GM23338 (cell line): ENCODE results near the gene CTNNBIP1. TPM values are rescaled to one million over a fixed set of nuclear protein-coding genes. Genes with fewer than 3 reads are reported as not detected.

Experiments used
- ATAC-seq: fragments of 200-7000 bp; cut with Tn5 transposase; 3 replicates; pipeline ENCODE4 v1.9.1; 2020
- DNase-seq: peaks from one replicate; pipeline ENCODE4 v3.0.0-alpha.2; 2015; ENCODE audit warnings: low spot score
- H2AFZ ChIP-seq: fragments of 200-600 bp; sonication (generic); 2 replicates; pipeline ENCODE4 v1.8.0; 2016; ENCODE audit warnings: antibody characterized with exemption, mild to moderate bottlenecking, moderate library complexity
- H3F3A ChIP-seq: fragments of 200-600 bp; sonication (generic); replicated peaks from 2 replicates; pipeline ENCODE4 v1.8.0; 2017; ENCODE audit warnings: antibody characterized with exemption, mixed run types, low read depth
- H3K27ac ChIP-seq: fragments of 200-600 bp; sonication (generic); 2 replicates; pipeline ENCODE4 v1.6.1; 2016; ENCODE audit warnings: low read depth
- H3K27me3 ChIP-seq: fragments of 200-600 bp; sonication (generic); 2 replicates; pipeline ENCODE4 v1.8.0; 2016; ENCODE audit warnings: mild to moderate bottlenecking, mixed run types, moderate library complexity; ENCODE audit not compliant: insufficient read depth
- H3K36me3 ChIP-seq: fragments of 200-600 bp; sonication (generic); 2 replicates; pipeline ENCODE4 v1.8.0; 2016; ENCODE audit warnings: mild to moderate bottlenecking; ENCODE audit not compliant: insufficient read depth
- H3K4me1 ChIP-seq: fragments of 200-600 bp; sonication (generic); 2 replicates; pipeline ENCODE4 v1.8.0; 2016; ENCODE audit warnings: mild to moderate bottlenecking, moderate library complexity; ENCODE audit not compliant: insufficient read depth
- H3K4me2 ChIP-seq: fragments of 200-600 bp; sonication (generic); 2 replicates; pipeline ENCODE4 v1.7.1; 2017; ENCODE audit warnings: mixed run types
- H3K4me3 ChIP-seq: fragments of 200-600 bp; sonication (generic); 2 replicates; pipeline ENCODE4 v1.6.1; 2016; ENCODE audit warnings: mixed run types
- H3K79me2 ChIP-seq: fragments of 200-600 bp; sonication (generic); replicated peaks from 2 replicates; pipeline ENCODE4 v1.8.0; 2017; ENCODE audit warnings: mild to moderate bottlenecking; ENCODE audit not compliant: insufficient read depth
- H3K9me2 ChIP-seq: fragments of 200-600 bp; sonication (generic); 2 replicates; pipeline ENCODE4 v1.8.0; 2017; ENCODE audit not compliant: insufficient read depth
- H4K20me1 ChIP-seq: fragments of 200-600 bp; sonication (generic); replicated peaks from 2 replicates; pipeline ENCODE4 v1.8.0; 2017; ENCODE audit warnings: mild to moderate bottlenecking; ENCODE audit not compliant: insufficient read depth
- H3K27ac Mint-ChIP-seq: 2 replicates; pipeline ENCODE4 v1.8.0; 2020; ENCODE audit warnings: inconsistent platforms, mild to moderate bottlenecking, moderate library complexity, mixed read lengths
- H3K27me3 Mint-ChIP-seq: 3 replicates; pipeline ENCODE4 v1.8.0; 2022; ENCODE audit warnings: low read depth, mild to moderate bottlenecking, moderate library complexity, mixed read lengths, inconsistent platforms; ENCODE audit not compliant: insufficient read depth, poor library complexity
- H3K36me3 Mint-ChIP-seq: 3 replicates; pipeline ENCODE4 v1.8.0; 2021; ENCODE audit warnings: low read depth, mild to moderate bottlenecking, inconsistent platforms, moderate library complexity, mixed read lengths
- H3K4me1 Mint-ChIP-seq: 3 replicates; pipeline ENCODE4 v1.8.0; 2020; ENCODE audit warnings: mild to moderate bottlenecking, inconsistent platforms, mixed read lengths
- H3K4me3 Mint-ChIP-seq: 3 replicates; pipeline ENCODE4 v1.8.0; 2021; ENCODE audit warnings: moderate library complexity, mild to moderate bottlenecking, inconsistent platforms, mixed read lengths
- H3K9me3 Mint-ChIP-seq: 3 replicates; pipeline ENCODE4 v1.8.0; 2020; ENCODE audit warnings: moderate library complexity, mild to moderate bottlenecking, inconsistent platforms, mixed read lengths
- polyA plus RNA-seq: library from polyadenylated mRNA; unstranded; fragments of >200 nt; fragmentation: Nextera tagmentation; extraction: Ambion mirVana; gene quantifications from 2 replicates; pipeline ENCODE4 v1.2.1, GENCODE V29; 2016
- total RNA-seq: library from RNA; depleted of rRNA; stranded (reverse); fragments of >200 nt; shearing (Covaris generic); gene quantifications from 2 replicates; pipeline ENCODE4 v1.2.3, GENCODE V29; 2014
- TF ChIP-seq, protein P1 (sequence below): IDR thresholded peaks from 2 replicates; pipeline ENCODE4 v1.6.1; 2016; ENCODE audit warnings: antibody characterized with exemption
- TF ChIP-seq, protein P2 (sequence below): fragments of 250-450 bp; sonication (Bioruptor Pico); IDR thresholded peaks from 2 replicates; pipeline ENCODE4 v1.5.0; 2020; ENCODE audit warnings: mild to moderate bottlenecking, moderate library complexity

CTNNBIP1 gene
- total and polyA plus RNA-seq, 2 experiments from 2014 or later = 30.3 to 55.1 TPM

DNA sequence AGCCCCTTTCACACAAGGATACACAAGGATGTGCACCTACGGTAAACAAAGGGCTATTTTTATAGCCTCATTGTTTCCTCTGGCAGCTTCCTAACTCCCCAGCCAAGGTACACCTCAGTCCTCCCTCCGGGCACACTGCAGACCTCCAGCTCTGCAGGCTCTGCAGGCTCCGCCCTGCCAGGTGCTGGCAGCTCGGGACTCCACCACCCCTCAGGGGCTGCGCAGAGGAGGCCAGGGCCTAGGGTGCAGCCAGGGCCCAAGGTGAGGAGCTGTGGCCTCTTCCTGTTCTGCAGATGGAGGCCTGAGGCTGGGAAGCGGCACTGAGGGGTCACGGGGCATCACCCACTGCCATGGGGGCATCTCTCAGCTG is 66.5 kb downstream of the CTNNBIP1 start:
- no peak for DNase-seq
- H3K4me2 ChIP-seq = no peak overlapping the region
- peaks cover 26% of the 10 kb centered on the region for H3K4me1 Mint-ChIP-seq

More for the DNA sequence above, 66.5 kb downstream of the CTNNBIP1 start:
- Histone ChIP-seq H3K36me3 (no peaks in the 10 kb centered on the region), H3K4me3 (no peak overlapping the region), H2AFZ (no peak overlapping the region), H3K9me2 (no peaks in the 10 kb centered on the region), H3K27me3 (no peaks in the 10 kb centered on the region), H3K4me1 (peaks cover 14% of the 10 kb centered on the region), H4K20me1 (no peaks in the 10 kb centered on the region), H3K79me2 (no peaks in the 10 kb centered on the region), H3F3A (peaks cover 3% of the 10 kb centered on the region; the same call in 1 of the 2 replicates), H3K27ac (no peak overlapping the region)
- 0 out of 3 replicates have a peak, but pooled peaks cover 2% of the 10 kb centered on the region for H3K9me3 Mint-ChIP-seq
- TF ChIP-seq, protein P1, sequence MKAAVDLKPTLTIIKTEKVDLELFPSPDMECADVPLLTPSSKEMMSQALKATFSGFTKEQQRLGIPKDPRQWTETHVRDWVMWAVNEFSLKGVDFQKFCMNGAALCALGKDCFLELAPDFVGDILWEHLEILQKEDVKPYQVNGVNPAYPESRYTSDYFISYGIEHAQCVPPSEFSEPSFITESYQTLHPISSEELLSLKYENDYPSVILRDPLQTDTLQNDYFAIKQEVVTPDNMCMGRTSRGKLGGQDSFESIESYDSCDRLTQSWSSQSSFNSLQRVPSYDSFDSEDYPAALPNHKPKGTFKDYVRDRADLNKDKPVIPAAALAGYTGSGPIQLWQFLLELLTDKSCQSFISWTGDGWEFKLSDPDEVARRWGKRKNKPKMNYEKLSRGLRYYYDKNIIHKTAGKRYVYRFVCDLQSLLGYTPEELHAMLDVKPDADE = no peak
- TF ChIP-seq, protein P2, sequence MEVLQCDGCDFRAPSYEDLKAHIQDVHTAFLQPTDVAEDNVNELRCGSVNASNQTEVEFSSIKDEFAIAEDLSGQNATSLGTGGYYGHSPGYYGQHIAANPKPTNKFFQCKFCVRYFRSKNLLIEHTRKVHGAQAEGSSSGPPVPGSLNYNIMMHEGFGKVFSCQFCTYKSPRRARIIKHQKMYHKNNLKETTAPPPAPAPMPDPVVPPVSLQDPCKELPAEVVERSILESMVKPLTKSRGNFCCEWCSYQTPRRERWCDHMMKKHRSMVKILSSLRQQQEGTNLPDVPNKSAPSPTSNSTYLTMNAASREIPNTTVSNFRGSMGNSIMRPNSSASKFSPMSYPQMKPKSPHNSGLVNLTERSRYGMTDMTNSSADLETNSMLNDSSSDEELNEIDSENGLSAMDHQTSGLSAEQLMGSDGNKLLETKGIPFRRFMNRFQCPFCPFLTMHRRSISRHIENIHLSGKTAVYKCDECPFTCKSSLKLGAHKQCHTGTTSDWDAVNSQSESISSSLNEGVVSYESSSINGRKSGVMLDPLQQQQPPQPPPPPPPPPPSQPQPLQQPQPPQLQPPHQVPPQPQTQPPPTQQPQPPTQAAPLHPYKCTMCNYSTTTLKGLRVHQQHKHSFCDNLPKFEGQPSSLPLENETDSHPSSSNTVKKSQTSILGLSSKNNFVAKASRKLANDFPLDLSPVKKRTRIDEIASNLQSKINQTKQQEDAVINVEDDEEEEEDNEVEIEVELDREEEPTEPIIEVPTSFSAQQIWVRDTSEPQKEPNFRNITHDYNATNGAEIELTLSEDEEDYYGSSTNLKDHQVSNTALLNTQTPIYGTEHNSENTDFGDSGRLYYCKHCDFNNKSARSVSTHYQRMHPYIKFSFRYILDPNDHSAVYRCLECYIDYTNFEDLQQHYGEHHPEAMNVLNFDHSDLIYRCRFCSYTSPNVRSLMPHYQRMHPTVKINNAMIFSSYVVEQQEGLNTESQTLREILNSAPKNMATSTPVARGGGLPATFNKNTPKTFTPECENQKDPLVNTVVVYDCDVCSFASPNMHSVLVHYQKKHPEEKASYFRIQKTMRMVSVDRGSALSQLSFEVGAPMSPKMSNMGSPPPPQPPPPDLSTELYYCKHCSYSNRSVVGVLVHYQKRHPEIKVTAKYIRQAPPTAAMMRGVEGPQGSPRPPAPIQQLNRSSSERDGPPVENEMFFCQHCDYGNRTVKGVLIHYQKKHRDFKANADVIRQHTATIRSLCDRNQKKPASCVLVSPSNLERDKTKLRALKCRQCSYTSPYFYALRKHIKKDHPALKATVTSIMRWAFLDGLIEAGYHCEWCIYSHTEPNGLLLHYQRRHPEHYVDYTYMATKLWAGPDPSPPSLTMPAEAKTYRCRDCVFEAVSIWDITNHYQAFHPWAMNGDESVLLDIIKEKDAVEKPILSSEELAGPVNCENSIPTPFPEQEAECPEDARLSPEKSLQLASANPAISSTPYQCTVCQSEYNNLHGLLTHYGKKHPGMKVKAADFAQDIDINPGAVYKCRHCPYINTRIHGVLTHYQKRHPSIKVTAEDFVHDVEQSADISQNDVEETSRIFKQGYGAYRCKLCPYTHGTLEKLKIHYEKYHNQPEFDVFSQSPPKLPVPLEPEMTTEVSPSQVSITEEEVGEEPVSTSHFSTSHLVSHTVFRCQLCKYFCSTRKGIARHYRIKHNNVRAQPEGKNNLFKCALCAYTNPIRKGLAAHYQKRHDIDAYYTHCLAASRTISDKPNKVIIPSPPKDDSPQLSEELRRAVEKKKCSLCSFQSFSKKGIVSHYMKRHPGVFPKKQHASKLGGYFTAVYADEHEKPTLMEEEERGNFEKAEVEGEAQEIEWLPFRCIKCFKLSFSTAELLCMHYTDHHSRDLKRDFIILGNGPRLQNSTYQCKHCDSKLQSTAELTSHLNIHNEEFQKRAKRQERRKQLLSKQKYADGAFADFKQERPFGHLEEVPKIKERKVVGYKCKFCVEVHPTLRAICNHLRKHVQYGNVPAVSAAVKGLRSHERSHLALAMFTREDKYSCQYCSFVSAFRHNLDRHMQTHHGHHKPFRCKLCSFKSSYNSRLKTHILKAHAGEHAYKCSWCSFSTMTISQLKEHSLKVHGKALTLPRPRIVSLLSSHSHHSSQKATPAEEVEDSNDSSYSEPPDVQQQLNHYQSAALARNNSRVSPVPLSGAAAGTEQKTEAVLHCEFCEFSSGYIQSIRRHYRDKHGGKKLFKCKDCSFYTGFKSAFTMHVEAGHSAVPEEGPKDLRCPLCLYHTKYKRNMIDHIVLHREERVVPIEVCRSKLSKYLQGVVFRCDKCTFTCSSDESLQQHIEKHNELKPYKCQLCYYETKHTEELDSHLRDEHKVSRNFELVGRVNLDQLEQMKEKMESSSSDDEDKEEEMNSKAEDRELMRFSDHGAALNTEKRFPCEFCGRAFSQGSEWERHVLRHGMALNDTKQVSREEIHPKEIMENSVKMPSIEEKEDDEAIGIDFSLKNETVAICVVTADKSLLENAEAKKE (CRISPR knock-in tag) = no peak
- H3K36me3 Mint-ChIP-seq = no peaks in the 10 kb centered on the region; the same call in 2 of the 3 replicates
- no peak overlapping the region for H3K27ac Mint-ChIP-seq
- ATAC-seq = peak; percentile 25
- no peak overlapping the region for H3K4me3 Mint-ChIP-seq
- H3K27me3 Mint-ChIP-seq = peaks cover 6% of the 10 kb centered on the region
